ENCODE data around the gene KSR2.
"Not testable (repeated sequence)": the region's sequence is repeated elsewhere in the genome, so short reads cannot be mapped to it uniquely, and the experiment has no call there.

Gene KSR2

GRCh38 chr12:117819160-117819559, 149.6 kb downstream of the KSR2 start:
- no peak for DNase-seq

DNA sequence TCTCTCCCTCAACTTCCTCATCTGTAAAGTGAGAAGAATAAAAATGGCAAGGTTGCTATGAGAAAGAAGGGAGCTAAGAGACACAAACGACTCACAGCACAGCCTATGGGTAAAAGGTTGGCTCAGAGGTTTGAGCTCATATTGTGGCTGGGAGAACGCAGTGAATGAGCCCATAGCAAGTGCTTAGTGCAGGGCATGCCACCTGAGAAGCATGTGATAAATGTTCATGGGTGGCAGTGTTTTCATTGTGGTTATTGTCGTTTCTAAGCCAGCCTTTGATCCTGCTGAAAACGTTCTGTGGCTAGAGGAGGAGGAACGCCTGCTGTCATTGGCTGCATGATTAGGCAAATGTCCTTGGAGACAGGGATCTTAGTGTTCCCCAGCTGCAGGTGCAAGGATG, 150.4 kb downstream of the KSR2 start:
- no peak for DNase-seq

- DNase-seq = no peak
These were observed 159.3 kb downstream of the KSR2 start for GRCh38 chr12:117809509-117809908.

DNA sequence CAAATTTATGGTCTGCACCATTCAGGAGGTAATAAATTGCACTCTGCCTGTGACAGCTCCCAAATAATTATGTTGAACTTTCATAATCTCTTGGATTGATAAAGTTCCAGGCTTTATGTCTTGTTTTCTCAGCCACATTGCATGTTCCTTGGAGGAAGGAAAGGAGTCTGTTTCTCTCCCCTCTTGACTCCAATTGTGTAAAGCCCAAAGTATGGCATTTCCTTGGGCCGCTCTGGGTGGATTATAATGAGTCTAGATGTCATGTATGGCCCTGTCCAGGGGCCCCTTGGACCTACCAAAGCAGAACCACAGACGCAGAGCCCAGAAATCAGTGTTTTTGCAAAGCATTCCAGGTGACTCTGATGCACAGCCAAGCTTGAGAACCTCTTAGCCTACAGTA, 160.8 kb downstream of the KSR2 start:
- no peak for DNase-seq

GRCh38 chr12:117807355-117807754, 161.4 kb downstream of the KSR2 start:
- no peak for DNase-seq

- no peak for DNase-seq
These were observed 162.9 kb downstream of the KSR2 start for GRCh38 chr12:117805865-117806264.

- DNase-seq = no peak
These were observed 165.8 kb downstream of the KSR2 start for GRCh38 chr12:117803001-117803400.

DNA sequence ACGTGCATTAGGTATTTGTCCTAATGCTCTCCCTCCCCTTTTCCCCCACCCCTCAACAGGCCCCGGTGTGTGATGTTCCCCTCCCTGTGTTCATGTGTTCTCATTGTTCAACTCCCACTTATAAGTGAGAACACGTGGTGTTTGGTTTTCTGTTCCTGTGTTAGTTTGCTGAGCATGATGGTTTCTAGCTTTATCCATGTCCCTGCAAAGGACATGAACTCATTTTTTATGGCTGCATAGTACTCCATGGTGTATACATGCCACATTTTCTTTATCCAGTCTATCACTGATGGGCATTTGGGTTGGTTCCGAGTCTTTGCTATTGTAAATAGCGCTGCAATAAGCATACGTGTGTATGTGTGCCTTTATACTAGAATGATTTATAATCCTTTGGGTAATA, 168.1 kb downstream of the KSR2 start:
- DNase-seq = not testable (repeated sequence)

DNA sequence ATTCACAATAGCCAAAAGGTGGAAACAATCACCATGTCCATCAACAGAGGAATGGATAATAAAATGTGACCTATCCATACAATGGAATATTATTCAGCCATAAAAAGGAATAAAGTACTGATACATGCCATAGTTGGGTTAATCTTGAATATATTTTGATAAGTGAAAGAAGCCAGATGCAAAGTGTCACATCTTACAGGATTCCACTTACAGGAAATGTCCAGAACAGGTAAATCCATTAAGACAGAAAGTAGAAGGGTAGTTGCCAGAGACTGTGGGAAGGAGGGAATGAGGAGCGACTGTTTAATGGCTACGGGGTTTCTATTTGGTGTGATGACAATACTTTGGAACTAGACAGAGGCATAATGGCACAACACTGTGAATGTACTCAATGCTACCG, 171.6 kb downstream of the KSR2 start:
- DNase-seq = no peak

- DNase-seq = no peak
These were observed 175.8 kb downstream of the KSR2 start for GRCh38 chr12:117792877-117793424.

GRCh38 chr12:117792471-117792870, 176.3 kb downstream of the KSR2 start:
- no peak for DNase-seq

DNA sequence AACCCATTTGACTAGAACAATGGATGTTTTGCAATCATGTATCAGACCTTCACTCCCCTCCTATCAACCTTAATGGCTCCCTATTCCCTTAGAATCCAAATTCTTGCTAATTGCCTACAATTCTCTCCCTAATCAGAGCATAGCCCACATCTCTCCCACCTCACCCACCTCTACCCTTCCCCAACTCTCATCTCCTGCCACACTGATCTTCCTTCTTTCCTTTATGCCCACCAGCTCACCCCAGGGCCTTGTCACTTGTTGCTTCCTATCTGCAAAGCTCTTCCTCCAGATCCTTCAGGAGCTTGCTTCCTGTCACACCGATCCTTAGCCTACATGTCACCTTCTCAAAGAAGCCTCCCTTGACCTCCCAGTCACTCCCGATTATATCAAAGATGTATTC, 177.8 kb downstream of the KSR2 start:
- no peak for DNase-seq

DNA sequence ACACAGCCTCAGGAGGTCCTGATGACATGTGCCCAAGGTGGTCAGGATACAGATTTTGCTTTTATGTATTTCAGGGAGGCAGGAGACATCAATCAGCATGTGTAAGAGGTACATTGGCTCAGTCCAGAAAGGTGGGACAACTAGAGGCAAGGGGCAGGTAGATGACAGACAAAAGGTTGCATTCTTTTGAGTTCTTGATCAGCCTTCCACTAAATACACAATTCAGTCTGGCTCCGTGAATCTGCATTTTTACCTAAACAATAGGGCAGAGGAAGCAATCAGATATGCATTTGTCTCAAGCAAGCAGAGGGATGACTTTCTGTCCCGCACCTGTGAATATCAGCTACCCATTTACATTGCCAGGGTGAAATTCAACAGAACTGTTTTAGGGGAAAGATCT, 178.6 kb downstream of the KSR2 start:
- DNase-seq = no peak

- DNase-seq = no peak
These were observed 179.4 kb downstream of the KSR2 start for GRCh38 chr12:117789195-117789912.

DNA sequence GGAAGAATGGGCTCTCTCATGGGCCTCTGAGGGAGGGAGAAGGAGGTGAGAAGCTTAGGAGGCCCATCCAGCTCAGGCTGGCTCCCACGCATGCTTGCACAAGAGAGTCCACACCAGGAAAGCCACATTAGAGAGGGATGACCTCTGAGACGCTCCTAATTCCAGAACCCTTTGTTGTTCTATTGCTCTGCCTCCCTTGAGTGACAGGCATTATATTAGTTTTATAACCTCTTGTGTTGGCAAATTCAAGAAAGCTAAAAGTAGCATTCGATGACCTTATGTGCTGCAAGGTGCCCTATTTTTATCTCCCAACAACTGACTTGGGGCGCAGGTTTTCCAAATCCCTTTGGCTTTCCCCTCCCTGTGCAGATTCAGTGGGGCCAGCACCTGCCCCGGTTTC, 190.1 kb downstream of the KSR2 start:
- DNase-seq = no peak

DNA sequence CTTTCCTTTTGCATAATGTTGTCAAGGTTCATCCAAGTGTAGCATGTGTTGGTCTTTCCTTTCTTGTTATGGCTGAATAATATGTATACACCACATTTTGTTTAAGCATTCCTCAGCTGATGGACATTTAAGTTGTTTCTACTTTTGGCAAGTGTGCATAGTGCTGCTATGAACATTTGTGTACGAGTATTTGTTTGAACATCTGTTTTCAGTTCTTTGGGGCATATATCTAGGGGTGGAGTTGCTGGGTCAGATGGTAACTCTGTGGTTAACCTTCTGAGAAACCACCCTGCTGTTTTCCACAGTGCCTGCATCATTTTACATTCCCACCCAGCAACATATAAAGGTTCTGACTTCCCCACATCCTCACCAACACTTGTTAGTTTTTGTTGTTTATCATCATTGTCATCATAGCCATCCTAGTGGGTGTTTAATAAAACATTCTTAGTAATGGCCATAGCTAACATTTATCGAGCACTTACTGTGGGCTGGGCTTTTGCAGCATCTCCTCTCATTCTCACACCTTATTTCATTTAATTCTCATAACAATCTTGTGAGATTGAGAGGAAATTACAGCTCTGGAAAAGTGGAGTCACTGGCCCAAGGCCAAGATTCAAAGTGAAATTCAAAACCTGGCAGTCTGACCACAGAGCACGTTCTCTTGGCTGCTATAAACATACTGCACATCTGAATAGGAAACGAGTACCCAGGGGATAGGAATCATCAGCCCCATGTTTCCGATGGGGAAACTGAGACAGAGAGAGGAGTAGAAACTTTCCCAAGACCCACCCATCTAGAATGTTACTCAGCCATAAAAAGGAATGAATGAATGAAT, 193.6 kb downstream of the KSR2 start:
- no peak for DNase-seq

DNA sequence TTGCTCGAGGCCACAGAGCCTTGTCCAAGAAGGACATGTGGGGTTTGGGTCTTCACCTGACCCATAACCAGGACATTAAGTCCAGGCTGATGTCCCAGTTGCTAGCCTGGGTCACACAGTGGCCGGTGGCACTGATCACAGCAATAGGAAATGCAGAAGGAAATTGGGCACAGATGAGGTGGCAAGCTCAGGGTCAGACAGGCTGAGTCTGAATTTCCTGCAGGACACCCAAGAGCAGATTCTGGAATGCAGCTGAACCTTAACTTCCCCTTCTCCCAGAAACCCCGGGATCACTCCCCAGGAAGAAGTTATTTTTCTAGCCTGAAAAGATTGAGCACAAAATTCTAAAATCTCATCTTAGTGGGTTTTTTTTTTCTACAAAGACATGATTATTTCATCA, 199.9 kb downstream of the KSR2 start:
- DNase-seq = no peak

GRCh38 chr12:117766008-117766407, 202.8 kb downstream of the KSR2 start:
- DNase-seq = no peak

- DNase-seq = no peak
These were observed 206.6 kb downstream of the KSR2 start for GRCh38 chr12:117762143-117762542.

DNA sequence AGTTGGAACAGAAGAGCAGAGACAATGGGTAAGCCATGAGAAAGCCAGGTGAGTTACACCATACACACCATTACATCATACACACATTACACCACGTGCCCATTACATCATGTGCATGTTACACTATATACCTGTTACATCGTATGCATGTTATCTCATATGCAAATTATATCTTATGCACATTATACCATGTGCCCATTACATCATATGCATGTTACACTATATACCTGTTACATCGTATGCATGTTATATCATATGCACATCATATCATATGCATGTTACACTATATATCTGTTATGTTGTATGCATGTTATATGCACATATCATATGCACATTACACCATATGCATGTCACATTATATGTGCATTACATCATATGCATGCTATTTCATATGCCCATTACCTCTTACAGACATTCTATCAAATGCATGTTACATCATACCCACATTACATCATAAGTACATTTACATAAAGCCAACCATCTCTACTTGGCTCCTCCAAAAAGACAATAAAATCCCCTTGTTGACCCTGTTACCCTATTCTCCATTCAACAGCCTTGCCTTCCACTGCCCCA, 207.2 kb downstream of the KSR2 start:
- no peak for DNase-seq

DNA sequence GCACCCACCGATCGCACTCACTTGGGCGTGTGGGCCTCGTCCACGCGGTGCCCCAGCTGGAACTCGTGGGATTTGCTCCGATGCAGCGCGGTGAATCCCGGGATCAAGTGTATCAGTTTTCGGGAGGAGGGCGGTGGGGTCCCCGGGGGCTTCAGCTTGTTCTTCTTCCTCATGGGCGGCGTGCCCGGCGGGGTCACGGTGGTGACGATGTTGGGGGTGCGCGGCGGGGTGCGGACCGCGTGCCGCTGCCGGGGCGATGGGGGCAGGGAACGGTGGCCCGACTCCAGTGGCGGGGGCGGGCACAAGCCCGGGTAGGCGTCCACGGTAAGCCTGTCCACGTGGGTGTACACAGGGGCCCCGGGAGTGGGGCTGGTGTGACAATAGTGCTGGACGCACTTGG, 207.8 kb downstream of the KSR2 start:
- no peak for DNase-seq

DNA sequence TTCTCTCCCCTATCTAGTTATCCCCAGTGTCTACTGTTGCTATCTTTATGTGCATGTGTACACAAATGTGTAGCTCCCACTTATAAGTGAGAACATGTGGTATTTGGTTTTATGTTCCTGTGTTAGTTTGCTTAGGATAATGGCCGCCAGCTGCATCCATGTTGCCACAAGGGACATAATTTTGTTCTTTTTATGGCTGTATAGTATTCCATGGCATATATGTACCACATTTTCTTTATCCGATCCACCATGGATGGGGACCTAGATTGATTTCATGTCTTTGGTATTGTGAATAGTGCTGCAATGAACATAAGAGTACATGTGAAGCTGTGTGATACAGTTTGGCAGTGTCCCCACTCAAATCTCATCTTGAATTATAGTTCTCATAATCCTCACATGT, 218.1 kb downstream of the KSR2 start:
- no peak for DNase-seq

DNA sequence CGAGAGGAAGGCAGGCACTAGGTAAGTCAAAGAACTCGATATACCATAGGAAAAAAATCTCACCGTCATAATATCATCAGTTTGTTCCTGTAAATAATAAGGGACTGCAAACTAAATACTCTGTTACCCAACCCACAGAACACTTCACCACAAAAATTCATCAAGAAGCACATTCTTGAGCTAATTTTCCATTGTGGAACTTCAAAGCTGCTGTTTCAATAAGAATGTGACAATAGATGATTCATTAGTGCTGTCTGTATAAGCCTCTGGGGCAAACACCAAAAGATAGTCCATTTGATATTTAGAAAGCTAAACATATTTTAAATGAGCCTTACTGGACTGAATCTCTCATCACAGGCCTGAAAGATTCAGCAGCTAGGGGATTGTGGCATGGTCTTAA, 219.4 kb downstream of the KSR2 start:
- no peak for DNase-seq

- DNase-seq = not testable (repeated sequence)
These were observed 222.4 kb downstream of the KSR2 start for GRCh38 chr12:117746358-117746757.

Data from fibroblast of skin of back (primary cell).